ENCODE results near the gene CHI3L1. TPM values are rescaled to one million over a fixed set of nuclear protein-coding genes. Genes with fewer than 3 reads are reported as not detected.
A peak's percentile ranks its signal among the peaks of the same experiment; 100 is the strongest.

Gene CHI3L1
- total RNA-seq, 1 donor from 2014 or later, result 0.12 TPM

GRCh38 chr1:203182387-203182953 is 4.0 kb downstream of the CHI3L1 start:
- DNase-seq (ENCODE audit: extremely low read depth, low read depth, low spot score), result no peak

- DNase-seq (ENCODE audit: extremely low read depth, low read depth, low spot score), result no peak
Measured at GRCh38 chr1:203181586-203182386, 4.7 kb downstream of the CHI3L1 start.

DNA sequence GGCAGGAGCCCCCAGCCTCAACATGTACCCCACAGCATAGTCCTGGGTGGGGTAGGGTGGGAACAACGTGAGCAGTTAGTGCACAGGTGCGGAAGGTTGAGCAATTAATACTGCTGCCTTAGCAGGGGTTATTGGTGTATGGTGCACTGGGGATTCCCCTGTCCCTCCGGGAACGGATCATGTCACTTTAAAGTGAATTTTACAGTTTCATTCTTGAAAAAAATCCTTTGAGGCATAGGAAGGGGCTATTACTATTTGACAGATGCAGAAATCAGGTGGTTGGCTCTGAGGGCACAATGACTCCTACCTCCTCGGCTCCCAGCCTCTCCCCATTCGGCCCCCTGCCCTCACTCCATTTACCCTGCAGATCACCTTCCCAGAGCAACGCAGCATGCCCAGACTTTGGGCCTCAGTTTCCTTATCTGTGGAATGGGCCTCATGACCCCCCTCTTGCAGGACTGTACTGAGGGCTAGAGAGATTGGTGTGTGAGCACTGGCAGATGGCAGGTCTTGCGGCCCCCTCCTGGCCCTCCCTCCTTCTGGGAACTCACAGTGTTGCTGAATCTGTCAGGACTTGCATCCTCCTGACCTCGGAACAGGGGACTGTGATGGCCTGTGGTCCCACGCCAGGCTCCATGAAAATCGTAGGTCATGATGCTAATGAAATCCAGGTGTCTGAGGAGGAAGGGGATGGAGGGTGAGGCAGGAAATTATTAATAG is 5.7 kb downstream of the CHI3L1 start:
- no peak for DNase-seq (ENCODE audit: extremely low read depth, low read depth, low spot score)

DNA sequence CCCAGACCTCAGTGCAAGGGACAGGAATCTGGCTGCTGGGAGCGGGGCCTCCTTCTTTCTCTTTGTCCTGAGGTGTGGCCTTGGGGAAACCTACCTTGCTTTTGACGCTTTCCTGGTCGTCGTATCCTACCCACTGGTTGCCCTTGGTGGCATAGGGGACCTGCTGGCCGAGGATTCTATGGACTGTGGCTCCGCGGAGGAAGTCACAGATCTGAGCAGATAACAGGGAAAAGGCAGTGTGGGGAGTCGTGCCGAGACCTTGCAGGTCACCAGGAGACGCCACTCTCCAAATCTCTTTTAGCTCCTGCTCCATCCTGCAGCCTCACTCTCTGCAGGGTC is 6.9 kb downstream of the CHI3L1 start:
- no peak for DNase-seq (ENCODE audit: extremely low read depth, low read depth, low spot score)

DNA sequence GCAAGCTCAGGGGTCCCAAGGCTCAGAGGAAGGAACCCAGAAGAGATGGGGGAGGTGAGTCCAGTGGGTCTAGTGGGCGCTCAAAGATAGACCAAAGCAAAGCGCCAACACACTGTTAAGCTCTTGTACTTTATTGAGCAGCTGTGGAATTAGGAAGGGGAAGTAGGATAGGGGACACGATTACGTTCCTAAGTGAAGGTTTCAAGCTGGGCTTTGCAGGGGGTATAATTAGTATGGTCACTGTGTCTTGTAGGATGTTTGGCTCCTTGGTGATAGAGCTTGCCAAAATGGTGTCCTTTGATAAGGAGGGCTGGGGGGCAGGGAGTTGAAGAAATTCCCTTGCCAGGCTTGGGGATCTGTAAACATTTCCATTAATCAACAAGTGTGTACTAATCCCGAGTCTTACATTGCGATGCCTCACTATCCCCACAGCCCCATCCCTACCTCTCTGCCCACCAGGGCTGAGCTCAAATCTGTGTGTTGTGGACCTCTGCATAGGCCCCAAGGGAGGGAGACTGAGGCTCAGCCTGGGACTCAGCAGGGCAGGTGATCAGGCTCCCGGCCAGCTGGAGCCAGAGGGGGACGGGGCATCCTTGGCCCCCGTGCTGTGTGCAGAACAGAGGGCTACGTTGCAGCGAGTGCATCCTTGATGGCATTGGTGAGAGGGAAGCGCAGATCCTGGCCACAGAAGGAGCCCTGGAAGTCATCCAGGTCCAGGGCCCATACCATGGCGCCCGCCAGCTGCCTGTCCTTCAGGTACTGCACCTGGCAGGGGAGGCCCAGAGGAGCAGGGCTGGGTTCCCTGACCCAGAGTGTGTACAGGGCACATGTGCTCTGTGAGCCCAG is 7.5 kb downstream of the CHI3L1 start:
- DNase-seq (ENCODE audit: extremely low read depth, low read depth, low spot score), result no peak

DNA sequence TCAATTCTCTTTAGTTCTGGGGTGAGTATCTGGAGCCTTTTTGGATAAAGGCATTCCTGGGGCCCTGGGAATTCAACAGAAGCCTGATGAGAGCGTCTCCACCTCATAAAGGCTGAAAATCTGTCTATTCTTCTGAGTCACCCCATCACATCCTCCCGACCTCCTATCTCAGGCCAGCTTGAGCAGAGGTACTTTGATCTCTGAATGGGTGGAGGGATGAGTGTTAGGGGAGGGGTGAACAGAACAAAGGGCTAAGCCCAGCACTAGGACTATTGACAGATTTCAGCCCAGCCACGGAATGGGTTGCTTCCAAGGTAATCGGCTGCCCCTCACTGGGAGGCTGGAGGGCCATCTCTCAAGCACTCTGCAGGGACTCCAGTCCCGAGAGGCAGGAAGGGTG is 8.4 kb downstream of the CHI3L1 start:
- DNase-seq (ENCODE audit: extremely low read depth, low read depth, low spot score), result no peak

DNA sequence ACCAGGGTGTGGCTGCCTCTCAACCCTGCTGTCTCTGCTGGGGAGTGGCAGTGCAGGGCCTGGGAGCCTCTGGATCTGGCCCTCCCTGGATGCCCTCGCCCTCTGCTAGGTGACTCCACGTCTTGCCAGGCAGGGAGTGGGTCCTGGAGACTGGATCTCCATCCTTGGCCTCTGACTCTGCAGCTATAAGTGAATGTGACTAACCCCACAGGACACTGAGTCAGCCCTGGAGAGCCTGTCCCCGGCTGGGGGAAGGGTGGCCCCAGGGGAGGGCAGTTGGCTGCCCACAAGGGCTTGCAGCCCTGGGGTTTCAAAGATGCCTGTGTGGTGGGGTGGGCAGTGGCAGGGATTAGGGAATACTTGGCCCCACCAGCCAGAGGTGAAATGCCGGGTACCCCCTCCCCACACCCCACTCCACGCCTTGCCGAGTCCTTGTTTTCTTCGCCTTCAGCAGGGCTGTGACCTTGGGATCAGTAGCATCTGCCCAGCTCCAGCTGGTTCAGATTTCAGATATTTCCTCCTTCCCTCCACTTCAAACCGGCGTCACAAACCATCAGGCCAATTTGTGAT is 8.9 kb downstream of the CHI3L1 start:
- DNase-seq (ENCODE audit: extremely low read depth, low read depth, low spot score), result no peak

DNA sequence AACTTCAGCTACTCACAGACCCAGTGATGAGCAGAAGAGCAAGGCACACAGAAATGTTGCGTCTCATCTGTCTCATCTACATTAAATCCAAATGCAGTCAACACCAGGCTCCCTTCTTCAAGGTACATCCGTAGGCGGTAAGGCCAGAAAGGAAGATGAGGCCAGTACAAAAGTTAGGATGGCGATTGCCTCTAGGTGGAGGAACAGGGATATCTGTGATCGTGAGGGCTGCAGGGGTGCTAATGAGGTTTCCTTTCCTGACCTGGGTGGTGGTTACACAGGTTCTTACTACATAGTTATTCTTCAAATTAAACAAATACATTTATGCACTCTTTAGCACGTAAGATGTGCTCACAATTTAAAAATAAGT is 9.5 kb downstream of the CHI3L1 start:
- DNase-seq (ENCODE audit: extremely low read depth, low read depth, low spot score), result no peak

DNA sequence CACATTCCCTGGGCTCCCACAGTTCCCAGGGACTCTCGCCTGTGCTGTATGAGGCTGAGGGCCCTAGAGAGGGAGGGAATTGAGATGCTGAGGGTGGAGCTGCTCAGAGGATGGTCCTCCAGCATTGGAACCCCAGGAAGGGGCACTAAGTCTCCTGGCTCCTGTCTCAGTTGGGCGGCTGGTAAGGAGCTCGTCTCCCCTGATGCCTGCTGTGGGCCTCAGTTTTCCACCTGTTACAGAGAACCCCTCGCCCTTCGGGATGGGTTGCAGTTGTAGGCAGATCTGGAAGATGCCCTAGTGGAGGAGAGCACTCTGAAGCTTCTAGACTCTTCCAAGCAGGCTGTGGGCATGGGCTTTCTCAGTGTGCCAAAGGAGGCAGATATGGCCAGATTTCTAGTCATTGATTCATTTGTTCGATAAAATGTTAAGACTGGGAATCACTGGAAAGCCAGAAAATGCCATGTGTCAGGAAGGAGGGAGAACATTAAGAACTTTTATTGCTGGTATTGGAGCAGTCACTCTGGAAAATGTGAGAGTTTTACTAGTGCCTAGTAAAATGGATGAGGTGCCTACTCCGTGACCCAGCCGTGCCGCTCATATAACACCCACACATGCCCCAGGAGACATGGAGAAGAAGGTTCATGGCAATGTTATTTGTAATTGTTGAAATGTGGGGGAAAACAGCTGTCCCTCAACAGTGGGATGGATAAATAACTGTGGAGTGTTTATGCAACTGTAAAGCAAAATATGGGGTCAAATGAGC is 10.1 kb downstream of the CHI3L1 start:
- no peak for DNase-seq (ENCODE audit: extremely low read depth, low read depth, low spot score)

DNA sequence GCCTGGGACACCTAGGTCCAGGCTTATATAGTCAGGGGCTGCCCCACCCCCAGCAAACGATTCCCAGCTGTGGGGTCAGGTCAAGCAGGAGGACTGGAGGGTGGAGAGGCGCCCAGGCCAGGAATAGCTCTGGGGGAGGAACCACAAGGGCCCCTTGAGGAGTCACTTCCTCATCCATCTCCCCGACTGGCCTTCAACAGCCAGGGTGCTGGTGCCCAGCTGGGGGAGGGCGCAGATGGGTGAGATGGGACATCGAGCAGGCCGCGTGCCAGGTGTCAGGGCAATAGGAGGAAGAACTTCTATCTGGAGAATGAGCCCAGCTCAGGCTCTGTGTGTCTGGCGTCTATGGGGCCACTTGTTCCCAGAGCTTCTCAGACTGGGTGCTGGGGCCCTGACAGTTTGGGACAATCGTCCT is 10.7 kb downstream of the CHI3L1 start:
- DNase-seq (ENCODE audit: extremely low read depth, low read depth, low spot score), result no peak

GRCh38 chr1:203175237-203175826 is 11.2 kb downstream of the CHI3L1 start, which contains the start of gene MYBPH:
MYBPH (minus strand) TSS chr1:203175826; CDS start chr1:203175755, 71 bp downstream.
- no peak for DNase-seq (ENCODE audit: extremely low read depth, low read depth, low spot score)

DNA sequence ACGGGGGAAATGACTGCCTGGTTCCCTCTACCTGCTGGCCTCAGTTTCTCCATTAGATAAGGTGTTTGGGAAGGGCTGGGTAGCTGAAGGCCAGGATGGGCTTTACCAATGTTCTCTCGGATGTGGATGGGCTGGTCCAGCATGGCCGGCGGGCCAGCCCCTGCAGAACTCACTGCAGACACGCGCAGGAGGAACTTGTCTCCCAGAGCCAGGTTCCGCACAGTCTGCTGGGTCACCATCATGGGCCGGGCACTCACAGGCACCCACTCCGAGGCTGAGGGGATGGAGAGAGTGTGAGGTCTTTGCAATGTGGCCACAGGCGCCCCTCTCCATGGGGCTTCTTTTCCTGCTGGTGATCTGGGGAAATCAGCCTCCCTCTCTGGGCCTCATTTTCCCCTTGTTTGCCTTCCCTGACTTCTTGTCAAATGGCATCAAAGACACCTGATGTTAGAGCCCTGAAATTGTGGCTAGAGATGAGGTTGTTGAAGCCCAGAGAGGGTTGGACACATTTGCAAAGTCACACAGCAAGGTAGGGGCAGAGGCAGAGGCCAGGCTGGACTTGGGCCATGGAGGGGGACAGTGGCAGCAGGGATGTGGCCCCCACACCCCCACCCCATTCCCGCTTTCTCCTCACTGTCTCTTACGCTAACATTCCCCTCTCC is 12.0 kb downstream of the CHI3L1 start:
- no peak for DNase-seq (ENCODE audit: extremely low read depth, low read depth, low spot score)

DNA sequence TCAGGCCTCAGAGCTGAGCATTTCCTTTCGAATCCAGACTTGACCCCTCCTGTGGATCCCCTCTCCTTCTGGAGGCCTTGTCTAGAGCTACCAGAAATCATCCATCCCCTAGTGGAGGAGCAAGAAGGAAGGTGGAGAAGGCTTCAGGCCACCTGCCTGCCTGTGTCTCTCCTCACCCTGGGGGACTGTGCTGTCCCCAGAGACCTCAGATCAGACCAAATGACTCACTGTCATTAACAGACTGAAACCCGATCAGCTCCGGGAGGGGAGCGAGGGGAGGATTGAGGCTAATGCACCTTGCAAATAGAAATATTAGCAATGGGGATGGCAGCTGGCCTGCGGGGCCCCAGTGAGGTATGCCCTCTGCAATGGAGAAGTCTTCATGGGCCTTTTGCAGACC is 12.9 kb downstream of the CHI3L1 start:
- no peak for DNase-seq (ENCODE audit: extremely low read depth, low read depth, low spot score)

DNA sequence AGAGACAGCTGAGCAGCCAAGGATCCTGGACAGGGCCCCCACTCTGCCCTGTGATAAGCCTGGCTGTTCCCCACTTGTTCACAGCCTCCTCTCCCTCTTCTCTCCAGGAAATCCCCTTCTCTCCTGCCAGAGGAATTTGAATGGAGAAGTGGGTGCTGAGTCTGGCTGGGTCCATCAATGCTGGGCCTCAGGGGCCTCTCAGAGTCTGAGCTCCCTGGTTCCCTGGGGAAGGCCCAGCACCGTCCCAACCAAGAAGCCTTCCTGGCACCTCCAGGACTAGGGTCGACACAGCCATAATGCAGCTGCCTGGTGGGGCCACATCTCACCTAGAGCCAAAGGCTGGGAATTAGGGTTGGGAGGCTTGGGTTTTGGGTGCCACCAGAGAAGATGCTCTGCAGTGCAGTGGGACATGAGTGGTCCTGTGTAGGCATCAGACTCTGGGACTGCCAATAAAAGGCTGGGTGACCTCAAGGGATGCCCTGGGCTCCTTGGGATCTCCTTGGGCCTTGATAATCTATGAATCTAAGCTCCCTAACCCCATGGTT is 13.4 kb downstream of the CHI3L1 start:
- no peak for DNase-seq (ENCODE audit: extremely low read depth, low read depth, low spot score)

DNA sequence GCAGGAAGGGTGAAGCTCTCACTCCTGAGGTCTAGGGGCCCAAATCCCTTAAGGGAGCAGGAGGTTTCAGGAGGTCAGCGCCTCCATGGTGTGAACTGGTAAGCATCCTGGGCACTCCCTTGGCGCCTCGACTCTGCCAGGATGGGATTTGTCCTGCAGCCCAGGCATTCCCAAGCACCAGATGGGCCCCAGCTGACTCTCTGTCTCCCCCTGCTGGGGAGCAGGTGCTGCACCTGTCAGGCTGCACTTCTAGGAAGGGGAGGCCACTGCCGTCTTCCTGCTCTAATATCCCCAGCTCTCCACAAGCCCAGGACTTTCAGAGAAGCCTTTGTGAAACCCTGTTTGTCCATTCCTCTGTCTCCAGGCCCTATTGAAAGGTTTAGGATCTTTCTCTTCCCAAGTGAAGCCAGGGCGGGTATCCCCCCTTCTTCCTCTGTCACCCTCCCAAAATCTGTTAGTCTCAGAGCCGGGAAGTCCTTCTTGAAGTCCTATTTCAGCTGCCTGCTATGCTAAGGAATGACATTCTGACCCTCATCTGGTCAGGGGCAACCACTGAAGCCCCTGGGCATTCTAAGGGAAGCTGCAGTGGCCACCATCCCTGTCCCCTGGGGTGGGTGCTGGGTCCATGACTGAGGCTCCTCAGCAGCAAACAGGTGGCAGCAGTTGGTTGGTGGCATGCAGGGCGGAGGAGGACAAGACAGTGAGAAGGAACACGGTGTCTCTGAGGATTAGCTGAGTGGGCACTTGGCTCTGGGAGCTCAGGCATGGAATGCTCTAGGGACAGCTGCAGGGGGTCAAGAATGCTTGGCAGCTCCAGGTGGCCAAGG is 14.1 kb downstream of the CHI3L1 start:
- peak; percentile 10 for DNase-seq (ENCODE audit: extremely low read depth, low read depth, low spot score)

GRCh38 chr1:203171341-203172183 is 14.9 kb downstream of the CHI3L1 start:
- no peak for DNase-seq (ENCODE audit: extremely low read depth, low read depth, low spot score)

All from glomerular endothelial cell (primary cell).